LNCaP clone FGC (cell line): ENCODE data around the gene SLC7A11.

Source experiments
- DNase-seq: peaks from one replicate; pipeline ENCODE4 v3.0.0-alpha.2; 2011; ENCODE audit warnings: low read depth
- H3K4me3 ChIP-seq: 2 replicates; pipeline ENCODE4 v1.5.1; 2011; ENCODE audit warnings: mild to moderate bottlenecking, low read depth, low read length, control low read depth
- TF ChIP-seq, protein P1 (sequence below): IDR thresholded peaks from 2 replicates; pipeline ENCODE4 v1.5.1; 2012; ENCODE audit warnings: mild to moderate bottlenecking; ENCODE audit not compliant: control insufficient read depth, insufficient read depth; ENCODE audit errors: extremely low read depth

SLC7A11 gene

DNA sequence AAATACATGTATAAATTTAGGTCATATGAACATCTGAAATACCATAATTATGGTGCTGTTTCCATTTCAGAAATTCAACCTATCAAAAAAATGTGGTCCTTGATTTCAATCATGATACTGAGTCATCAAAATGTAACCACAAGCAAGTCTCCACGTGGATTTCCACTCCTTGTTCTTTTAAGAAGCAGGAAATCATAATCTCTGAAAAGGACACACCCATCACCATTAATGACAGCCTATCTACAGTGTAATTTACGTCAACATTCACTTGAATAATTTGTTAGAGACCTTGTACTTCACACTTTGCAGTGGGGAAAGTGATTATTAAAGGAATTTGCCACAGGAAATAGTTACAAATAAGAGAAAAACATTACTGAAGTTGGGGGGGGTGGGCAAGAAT is 17.7 kb upstream of the SLC7A11 start:
- DNase-seq: no peak

DNA sequence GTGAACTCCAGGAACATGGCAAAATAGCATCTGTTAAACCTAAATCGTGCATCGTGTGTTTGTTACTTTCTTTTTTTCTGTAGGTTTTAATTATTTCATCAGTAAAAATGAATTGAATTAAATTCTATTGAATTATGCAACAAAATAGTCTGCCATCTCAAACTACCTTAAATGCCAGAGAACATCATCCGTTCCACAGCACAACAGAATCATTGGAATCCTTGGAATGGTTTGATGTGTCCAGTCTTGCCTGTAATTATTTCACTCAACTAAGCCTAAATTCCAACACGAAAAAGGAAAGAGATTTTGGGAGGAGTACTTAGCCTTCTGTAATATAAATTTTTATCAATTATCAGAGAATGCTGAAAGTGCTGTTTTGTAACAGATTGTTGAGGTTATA is 17.1 kb upstream of the SLC7A11 start:
- TF ChIP-seq, protein P1, sequence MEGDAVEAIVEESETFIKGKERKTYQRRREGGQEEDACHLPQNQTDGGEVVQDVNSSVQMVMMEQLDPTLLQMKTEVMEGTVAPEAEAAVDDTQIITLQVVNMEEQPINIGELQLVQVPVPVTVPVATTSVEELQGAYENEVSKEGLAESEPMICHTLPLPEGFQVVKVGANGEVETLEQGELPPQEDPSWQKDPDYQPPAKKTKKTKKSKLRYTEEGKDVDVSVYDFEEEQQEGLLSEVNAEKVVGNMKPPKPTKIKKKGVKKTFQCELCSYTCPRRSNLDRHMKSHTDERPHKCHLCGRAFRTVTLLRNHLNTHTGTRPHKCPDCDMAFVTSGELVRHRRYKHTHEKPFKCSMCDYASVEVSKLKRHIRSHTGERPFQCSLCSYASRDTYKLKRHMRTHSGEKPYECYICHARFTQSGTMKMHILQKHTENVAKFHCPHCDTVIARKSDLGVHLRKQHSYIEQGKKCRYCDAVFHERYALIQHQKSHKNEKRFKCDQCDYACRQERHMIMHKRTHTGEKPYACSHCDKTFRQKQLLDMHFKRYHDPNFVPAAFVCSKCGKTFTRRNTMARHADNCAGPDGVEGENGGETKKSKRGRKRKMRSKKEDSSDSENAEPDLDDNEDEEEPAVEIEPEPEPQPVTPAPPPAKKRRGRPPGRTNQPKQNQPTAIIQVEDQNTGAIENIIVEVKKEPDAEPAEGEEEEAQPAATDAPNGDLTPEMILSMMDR: no peak
- DNase-seq: no peak
- no peak overlapping the region for H3K4me3 ChIP-seq

More for the DNA sequence above, 17.7 kb upstream of the SLC7A11 start:
- TF ChIP-seq, protein P1: no peak
- H3K4me3 ChIP-seq: no peak overlapping the region

- peak; percentile 69 for DNase-seq
- TF ChIP-seq, protein P1: no peak
- no peak overlapping the region for H3K4me3 ChIP-seq
Measured at GRCh38 chr4:138256608-138257007, 14.5 kb upstream of the SLC7A11 start.

GRCh38 chr4:138255917-138256597 is 13.9 kb upstream of the SLC7A11 start:
- H3K4me3 ChIP-seq: no peak overlapping the region
- TF ChIP-seq, protein P1: no peak
- no peak for DNase-seq

- TF ChIP-seq, protein P1: no peak
- DNase-seq: no peak
- no peak overlapping the region for H3K4me3 ChIP-seq
Measured at GRCh38 chr4:138252551-138252950, 10.4 kb upstream of the SLC7A11 start.

- no peak for DNase-seq
- H3K4me3 ChIP-seq: no peak overlapping the region
- TF ChIP-seq, protein P1: no peak
Measured at GRCh38 chr4:138251938-138252337, 9.8 kb upstream of the SLC7A11 start.

DNA sequence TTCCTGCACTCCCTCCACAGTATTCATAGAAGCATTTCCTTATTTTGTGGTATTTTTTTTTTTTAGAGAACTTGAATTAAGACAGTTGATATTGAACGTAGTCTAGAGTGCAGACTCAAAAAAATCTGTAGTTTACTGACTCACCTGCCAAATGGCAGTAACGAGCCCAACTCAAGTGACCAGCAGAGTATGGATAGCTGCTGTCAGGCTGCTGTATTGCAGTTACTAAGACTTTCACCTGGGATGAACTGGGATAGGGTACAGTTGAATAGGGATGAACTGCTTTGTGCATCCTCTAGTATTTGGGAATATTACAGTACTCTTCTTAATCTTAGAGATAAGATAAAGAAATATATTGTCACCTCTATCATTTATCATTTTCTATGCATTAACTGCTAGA is 7.0 kb upstream of the SLC7A11 start:
- no peak overlapping the region for H3K4me3 ChIP-seq
- TF ChIP-seq, protein P1: no peak
- DNase-seq: no peak
